ENCODE data around the gene TSPAN18.

TSPAN18 gene

GRCh38 chr11:44773351-44773965, 46.7 kb downstream of the TSPAN18 start:
- Histone ChIP-seq H3K79me2 (ENCODE audit: insufficient read depth, low read length) (no peaks in the 10 kb centered on the region), H3K27ac (ENCODE audit: low read depth, low read length, poor library complexity, severe bottlenecking) (no peak overlapping the region), H3K4me1 (ENCODE audit: insufficient read depth, low read length, severe bottlenecking) (no peaks in the 10 kb centered on the region), H2AFZ (ENCODE audit: low read length) (no peak overlapping the region), H3K9me2 (ENCODE audit: low read depth, low read length) (no peaks in the 10 kb centered on the region), H3F3A (ENCODE audit: insufficient read depth, low read length) (no peaks in the 10 kb centered on the region), H4K20me1 (ENCODE audit: insufficient read depth, low read length) (no peaks in the 10 kb centered on the region), H3K36me3 (ENCODE audit: insufficient read depth, low read length) (no peaks in the 10 kb centered on the region), H3K27me3 (ENCODE audit: insufficient read depth, low read length) (no peaks in the 10 kb centered on the region), H3K4me2 (ENCODE audit: low read length) (no peak overlapping the region), H3K4me3 (ENCODE audit: low read depth, low read length, poor library complexity, severe bottlenecking) (no peak overlapping the region), H3K9me3 (ENCODE audit: low read length) (no peaks in the 10 kb centered on the region), H3K9ac (ENCODE audit: low read length) (no peak overlapping the region)
- TF ChIP-seq EZH2 (IDR thresholded peaks at IDR 0.05; ENCODE audit: borderline replicate concordance, low read length): no peak
- TF ChIP-seq CTCF (IDR thresholded peaks at IDR 0.05; ENCODE audit: low read length): no peak

GRCh38 chr11:44774108-44774507, 47.3 kb downstream of the TSPAN18 start:
- H2AFZ ChIP-seq (ENCODE audit: low read length): no peak overlapping the region
- H3K4me1 ChIP-seq (ENCODE audit: insufficient read depth, low read length, severe bottlenecking): no peaks in the 10 kb centered on the region
- H3K9ac ChIP-seq (ENCODE audit: low read length): no peak overlapping the region
- H3K36me3 ChIP-seq (ENCODE audit: insufficient read depth, low read length): no peaks in the 10 kb centered on the region
- no peaks in the 10 kb centered on the region for H3F3A ChIP-seq (ENCODE audit: insufficient read depth, low read length)
- H3K4me3 ChIP-seq (ENCODE audit: low read depth, low read length, poor library complexity, severe bottlenecking): no peak overlapping the region
- no peak for TF ChIP-seq CTCF (IDR thresholded peaks at IDR 0.05; ENCODE audit: low read length)
- no peak for TF ChIP-seq EZH2 (IDR thresholded peaks at IDR 0.05; ENCODE audit: borderline replicate concordance, low read length)
- no peaks in the 10 kb centered on the region for H4K20me1 ChIP-seq (ENCODE audit: insufficient read depth, low read length)
- H3K27me3 ChIP-seq (ENCODE audit: insufficient read depth, low read length): no peaks in the 10 kb centered on the region
- no peaks in the 10 kb centered on the region for H3K9me3 ChIP-seq (ENCODE audit: low read length)
- H3K79me2 ChIP-seq (ENCODE audit: insufficient read depth, low read length): no peaks in the 10 kb centered on the region
- no peak overlapping the region for H3K27ac ChIP-seq (ENCODE audit: low read depth, low read length, poor library complexity, severe bottlenecking)
- no peak overlapping the region for H3K4me2 ChIP-seq (ENCODE audit: low read length)
- no peaks in the 10 kb centered on the region for H3K9me2 ChIP-seq (ENCODE audit: low read depth, low read length)

GRCh38 chr11:44774731-44775130, 48.0 kb downstream of the TSPAN18 start:
- H3K4me3 ChIP-seq (ENCODE audit: low read depth, low read length, poor library complexity, severe bottlenecking): no peak overlapping the region
- no peak for TF ChIP-seq EZH2 (IDR thresholded peaks at IDR 0.05; ENCODE audit: borderline replicate concordance, low read length)
- TF ChIP-seq CTCF (IDR thresholded peaks at IDR 0.05; ENCODE audit: low read length): no peak
- no peak overlapping the region for H3K27ac ChIP-seq (ENCODE audit: low read depth, low read length, poor library complexity, severe bottlenecking)

More at GRCh38 chr11:44774731-44775130, 48.0 kb downstream of the TSPAN18 start:
- no peaks in the 10 kb centered on the region for H3K36me3 ChIP-seq (ENCODE audit: insufficient read depth, low read length)
- H3K9me3 ChIP-seq (ENCODE audit: low read length): no peaks in the 10 kb centered on the region
- H3K4me2 ChIP-seq (ENCODE audit: low read length): no peak overlapping the region
- H3K9me2 ChIP-seq (ENCODE audit: low read depth, low read length): no peaks in the 10 kb centered on the region
- no peak overlapping the region for H2AFZ ChIP-seq (ENCODE audit: low read length)
- H3K79me2 ChIP-seq (ENCODE audit: insufficient read depth, low read length): no peaks in the 10 kb centered on the region
- no peaks in the 10 kb centered on the region for H4K20me1 ChIP-seq (ENCODE audit: insufficient read depth, low read length)
- H3K9ac ChIP-seq (ENCODE audit: low read length): no peak overlapping the region
- no peaks in the 10 kb centered on the region for H3F3A ChIP-seq (ENCODE audit: insufficient read depth, low read length)
- no peaks in the 10 kb centered on the region for H3K27me3 ChIP-seq (ENCODE audit: insufficient read depth, low read length)
- H3K4me1 ChIP-seq (ENCODE audit: insufficient read depth, low read length, severe bottlenecking): no peaks in the 10 kb centered on the region

All from OCI-LY1 (cell line).